ENCODE measurements around the gene CDK14. TPM values are rescaled to one million over a fixed set of nuclear protein-coding genes. Genes with fewer than 3 reads are reported as not detected.

Gene CDK14
- total and polyA plus RNA-seq, 2 donors (not counting 1 experiment from before 2014, with no cell fraction given) = 23.6 to 41.1 TPM

GRCh38 chr7:90740386-90740785, 144.3 kb downstream of the CDK14 start:
- no peak overlapping the region for H3K27ac ChIP-seq (ENCODE audit: insufficient read depth, low read length)
- TF ChIP-seq CTCF (conservative IDR thresholded peaks at IDR 0.05 in 1 of 2, IDR thresholded peaks at IDR 0.05 in 1 of 2; ENCODE audit: low read depth in 1 of 2, low read length in 2 of 2) (no peak), EZH2 (IDR thresholded peaks at IDR 0.05; ENCODE audit: low read length, missing control alignments) (no peak)
- no peaks in the 10 kb centered on the region for H3K4me1 ChIP-seq (ENCODE audit: control insufficient read depth, extremely low read depth, insufficient read depth, low read length)
- H3K27me3 ChIP-seq (ENCODE audit: control insufficient read depth, insufficient read depth, low read length) = no peaks in the 10 kb centered on the region
- no peaks in the 10 kb centered on the region for H3K79me2 ChIP-seq (ENCODE audit: control insufficient read depth, insufficient read depth, low read length)
- H3K9me3 ChIP-seq (ENCODE audit: control insufficient read depth, insufficient read depth, low read depth, low read length) = no peaks in the 10 kb centered on the region
- H3K4me3 ChIP-seq (replicated peaks in 1 of 4; ENCODE audit: control extremely low read depth in 1 of 4, insufficient read depth in 1 of 4, low read depth in 3 of 4, low read length in 4 of 4) = no peak overlapping the region
- no peaks in the 10 kb centered on the region for H4K20me1 ChIP-seq (ENCODE audit: control insufficient read depth, extremely low read depth, insufficient read depth, low read length)
- DNase-seq (ENCODE audit: low read depth in 2 of 2) = no peak
- no peak overlapping the region for H3K4me2 ChIP-seq (ENCODE audit: extremely low read depth, insufficient read depth, low read length)
- no peak overlapping the region for H2AFZ ChIP-seq (ENCODE audit: low read length)
- H3K9ac ChIP-seq (ENCODE audit: insufficient read depth, low read length) = no peak overlapping the region
- no peaks in the 10 kb centered on the region for H3K36me3 ChIP-seq (ENCODE audit: control insufficient read depth, insufficient read depth, low read length)

GRCh38 chr7:90743626-90744025, 147.5 kb downstream of the CDK14 start:
- no peaks in the 10 kb centered on the region for H3K79me2 ChIP-seq (ENCODE audit: control insufficient read depth, insufficient read depth, low read length)
- no peak for DNase-seq (ENCODE audit: low read depth in 2 of 2)

GRCh38 chr7:90747516-90747915, 151.4 kb downstream of the CDK14 start:
- peak in 1 of 2 donors; percentile 52 for DNase-seq (ENCODE audit: low read depth in 2 of 2)
- TF ChIP-seq CTCF (conservative IDR thresholded peaks at IDR 0.05 in 1 of 2, IDR thresholded peaks at IDR 0.05 in 1 of 2; ENCODE audit: low read depth in 1 of 2, low read length in 2 of 2) = no peak
- TF ChIP-seq EZH2 (IDR thresholded peaks at IDR 0.05; ENCODE audit: low read length, missing control alignments) = no peak

More at GRCh38 chr7:90743626-90744025, 147.5 kb downstream of the CDK14 start:
- no peaks in the 10 kb centered on the region for H3K36me3 ChIP-seq (ENCODE audit: control insufficient read depth, insufficient read depth, low read length)
- no peaks in the 10 kb centered on the region for H3K9me3 ChIP-seq (ENCODE audit: control insufficient read depth, insufficient read depth, low read depth, low read length)
- no peak overlapping the region for H3K27ac ChIP-seq (ENCODE audit: insufficient read depth, low read length)
- no peaks in the 10 kb centered on the region for H4K20me1 ChIP-seq (ENCODE audit: control insufficient read depth, extremely low read depth, insufficient read depth, low read length)
- no peak overlapping the region for H3K9ac ChIP-seq (ENCODE audit: insufficient read depth, low read length)
- H3K4me1 ChIP-seq (ENCODE audit: control insufficient read depth, extremely low read depth, insufficient read depth, low read length) = no peaks in the 10 kb centered on the region
- H3K27me3 ChIP-seq (ENCODE audit: control insufficient read depth, insufficient read depth, low read length) = no peaks in the 10 kb centered on the region
- no peak overlapping the region for H3K4me2 ChIP-seq (ENCODE audit: extremely low read depth, insufficient read depth, low read length)
- H2AFZ ChIP-seq (ENCODE audit: low read length) = no peak overlapping the region
- H3K4me3 ChIP-seq (replicated peaks in 1 of 4; ENCODE audit: control extremely low read depth in 1 of 4, insufficient read depth in 1 of 4, low read depth in 3 of 4, low read length in 4 of 4) = no peak overlapping the region
- TF ChIP-seq EZH2 (IDR thresholded peaks at IDR 0.05; ENCODE audit: low read length, missing control alignments) = no peak
- no peak for TF ChIP-seq CTCF (conservative IDR thresholded peaks at IDR 0.05 in 1 of 2, IDR thresholded peaks at IDR 0.05 in 1 of 2; ENCODE audit: low read depth in 1 of 2, low read length in 2 of 2)

More at GRCh38 chr7:90747516-90747915, 151.4 kb downstream of the CDK14 start:
- H3K79me2 ChIP-seq (ENCODE audit: control insufficient read depth, insufficient read depth, low read length) = no peaks in the 10 kb centered on the region
- no peak overlapping the region for H3K27ac ChIP-seq (ENCODE audit: insufficient read depth, low read length)
- H3K27me3 ChIP-seq (ENCODE audit: control insufficient read depth, insufficient read depth, low read length) = no peaks in the 10 kb centered on the region
- H3K9ac ChIP-seq (ENCODE audit: insufficient read depth, low read length) = no peak overlapping the region
- H3K9me3 ChIP-seq (ENCODE audit: control insufficient read depth, insufficient read depth, low read depth, low read length) = no peaks in the 10 kb centered on the region
- no peaks in the 10 kb centered on the region for H4K20me1 ChIP-seq (ENCODE audit: control insufficient read depth, extremely low read depth, insufficient read depth, low read length)
- no peak overlapping the region for H2AFZ ChIP-seq (ENCODE audit: low read length)
- no peak overlapping the region for H3K4me3 ChIP-seq (replicated peaks in 1 of 4; ENCODE audit: control extremely low read depth in 1 of 4, insufficient read depth in 1 of 4, low read depth in 3 of 4, low read length in 4 of 4)
- no peak overlapping the region for H3K4me2 ChIP-seq (ENCODE audit: extremely low read depth, insufficient read depth, low read length)
- no peaks in the 10 kb centered on the region for H3K36me3 ChIP-seq (ENCODE audit: control insufficient read depth, insufficient read depth, low read length)
- no peaks in the 10 kb centered on the region for H3K4me1 ChIP-seq (ENCODE audit: control insufficient read depth, extremely low read depth, insufficient read depth, low read length)

Data from fibroblast of lung (primary cell).